Measurements from ENCODE around the gene SRSF4. TPM values are rescaled to one million over a fixed set of nuclear protein-coding genes. Genes with fewer than 3 reads are reported as not detected.

The SRSF4 gene
- total and polyA plus RNA-seq, 2 of the 8 experiments (the other 6 are each of a cell fraction or from before 2014, with no cell fraction given) = 34.9 to 86.5 TPM

GRCh38 chr1:29209173-29209572, 27.5 kb upstream of the SRSF4 start:
- no peak for DNase-seq (ENCODE audit: low read depth in 1 of 2, low spot score in 2 of 2)
- POLR2A ChIA-PET (ENCODE audit: partially characterized antibody) = interaction anchor here (1.3 kb wide), 1 partner anchor 10 kb away, joined by 3 read pairs; no protein-coding TSS in a partner anchor
- TF ChIP-seq SIX5 (IDR thresholded peaks at IDR 0.05; ENCODE audit: low read depth, low read length) (no peak), BRCA1 (IDR thresholded peaks at IDR 0.05; ENCODE audit: low read depth, low read length) (no peak), HDAC2 (IDR thresholded peaks at IDR 0.05; ENCODE audit: borderline replicate concordance in 1 of 2, low read depth in 2 of 2, low read length in 2 of 2) (no peak), MAFK (IDR thresholded peaks at IDR 0.05; ENCODE audit: low read depth, low read length) (no peak), GTF2F1 (IDR thresholded peaks at IDR 0.05; ENCODE audit: borderline replicate concordance, low read depth, low read length) (no peak), SUZ12 (IDR thresholded peaks at IDR 0.05; ENCODE audit: low read length) (no peak), EZH2 (IDR thresholded peaks at IDR 0.05; ENCODE audit: low read depth, low read length, severe bottlenecking) (no peak), CREB1 (IDR thresholded peaks at IDR 0.05) (no peak), POLR2A (IDR thresholded peaks at IDR 0.05; ENCODE audit: control extremely low read depth in 1 of 2, low read depth in 2 of 2, low read length in 2 of 2) (no peak), PHF8 (conservative IDR thresholded peaks at IDR 0.05; ENCODE audit: low read depth, low read length) (no peak), SP2 (IDR thresholded peaks at IDR 0.05; ENCODE audit: low read length) (no peak), KDM1A (IDR thresholded peaks at IDR 0.05; ENCODE audit: borderline replicate concordance, low read length) (no peak)
- TF ChIP-seq, protein P1, sequence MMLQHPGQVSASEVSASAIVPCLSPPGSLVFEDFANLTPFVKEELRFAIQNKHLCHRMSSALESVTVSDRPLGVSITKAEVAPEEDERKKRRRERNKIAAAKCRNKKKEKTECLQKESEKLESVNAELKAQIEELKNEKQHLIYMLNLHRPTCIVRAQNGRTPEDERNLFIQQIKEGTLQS (IDR thresholded peaks at IDR 0.05; ENCODE audit: insufficient read depth, low read depth, low read length) = no peak

More at GRCh38 chr1:29209173-29209572, 27.5 kb upstream of the SRSF4 start:
- H3K18ac ChIP-seq (ENCODE audit: extremely low read depth, low read length) = no peak overlapping the region
- no peak overlapping the region for H2BK5ac ChIP-seq (ENCODE audit: low read depth, low read length)
- H3K27ac ChIP-seq (ENCODE audit: low read depth, low read length) = no peak overlapping the region
- H2BK20ac ChIP-seq (ENCODE audit: low read length) = no peak overlapping the region
- H4K20me1 ChIP-seq (replicated peaks in 1 of 2; ENCODE audit: control insufficient read depth in 1 of 2, insufficient read depth in 2 of 2, low read length in 2 of 2) = peaks cover 0 to 1% of the 10 kb centered on the region in 2 experiments
- no peaks in the 10 kb centered on the region for H3K23me2 ChIP-seq (ENCODE audit: low read depth, low read length)
- peaks cover 0 to 34% (median 23%) of the 10 kb centered on the region in 4 experiments; a peak in 6 of 8 replicates for H3K36me3 ChIP-seq (ENCODE audit: control insufficient read depth in 2 of 4, insufficient read depth in 4 of 4, low read length in 3 of 4)
- no peak overlapping the region for H4K91ac ChIP-seq (replicated peaks; ENCODE audit: insufficient read length, low read length)
- H3K9me3 ChIP-seq (ENCODE audit: insufficient read depth in 2 of 2, low read depth in 1 of 2, low read length in 1 of 2) = no peaks in the 10 kb centered on the region
- H3K4me2 ChIP-seq (ENCODE audit: insufficient read depth in 1 of 2, low read depth in 2 of 2, low read length in 2 of 2) = no peak overlapping the region
- H3K56ac ChIP-seq (replicated peaks; ENCODE audit: insufficient read length, low read depth, low read length) = no peak overlapping the region
- H2BK15ac ChIP-seq (ENCODE audit: low read length) = no peak overlapping the region
- CTCF ChIA-PET (ENCODE audit: partially characterized antibody) = interaction anchor here (1.2 to 2.0 kb wide), 2 partner anchors 11 to 327 kb away, joined by 3 to 7 read pairs; no protein-coding TSS in a partner anchor
- H3K79me2 ChIP-seq (ENCODE audit: control insufficient read depth in 1 of 2, insufficient read depth in 2 of 2, low read length in 2 of 2) = no peaks in the 10 kb centered on the region
- no peak overlapping the region for H2AFZ ChIP-seq (ENCODE audit: low read length)
- H2AK5ac ChIP-seq (ENCODE audit: low read depth, low read length) = no peak overlapping the region
- H3K79me1 ChIP-seq (ENCODE audit: low read depth, low read length) = no peaks in the 10 kb centered on the region
- WGBS, 2 experiments (ENCODE audit: extremely low coverage in 1 of 2, insufficient coverage in 1 of 2, insufficient read length in 1 of 2, insufficient replicate concordance in 2 of 2, low coverage in 1 of 2, low lambda C conversion rate in 2 of 2, missing lambda C conversion rate in 1 of 2) = 88% methylated on average over 5 of the region's 5 CpGs; no CpG with 5 or more reads in 1 of the 2 experiments
- no peak overlapping the region for H4K5ac ChIP-seq (ENCODE audit: insufficient read length, low read depth, low read length)
- no peak overlapping the region for H4K8ac ChIP-seq (ENCODE audit: extremely low read depth, insufficient read depth, low read length)
- no peak overlapping the region for H2BK12ac ChIP-seq (ENCODE audit: low read depth, low read length)
- H3K9ac ChIP-seq (replicated peaks in 1 of 4; ENCODE audit: extremely low read depth in 1 of 4, low read depth in 3 of 4, low read length in 3 of 4) = no peak overlapping the region
- no peak overlapping the region for H3K23ac ChIP-seq (ENCODE audit: insufficient read length)
- H3K4me1 ChIP-seq (replicated peaks in 1 of 4; ENCODE audit: control insufficient read depth in 3 of 4, insufficient read depth in 4 of 4, low read length in 3 of 4) = no peaks in the 10 kb centered on the region
- H3K14ac ChIP-seq (ENCODE audit: insufficient read length) = no peak overlapping the region
- H3K4me3 ChIP-seq (ENCODE audit: extremely low read depth in 1 of 4, insufficient read depth in 2 of 4, low read depth in 3 of 4, low read length in 4 of 4) = no peak overlapping the region
- H3K27me3 ChIP-seq (replicated peaks in 1 of 4; ENCODE audit: control insufficient read depth in 3 of 4, extremely low read depth in 1 of 4, insufficient read depth in 3 of 4, low read length in 3 of 4) = no peaks in the 10 kb centered on the region
- no peak for FAIRE-seq
- no peak overlapping the region for H3K4ac ChIP-seq (replicated peaks; ENCODE audit: insufficient read length, low read depth, low read length)
- no peak overlapping the region for H2BK120ac ChIP-seq (replicated peaks; ENCODE audit: low read depth, low read length)

Measured in H1 (cell line).